Hepatocyte (in vitro differentiated cells): ENCODE measurements around the gene APBA2.

Source experiments
- EZH2 ChIP-seq: fragments of 200-600 bp; sonication (generic); IDR thresholded peaks from 2 replicates; pipeline ENCODE4 v1.6.1; 2016; ENCODE audit warnings: antibody characterized with exemption, mild to moderate bottlenecking, borderline replicate concordance
- TF ChIP-seq, protein P1 (sequence below): fragments of 200-600 bp; sonication (generic); IDR thresholded peaks from 2 replicates; pipeline ENCODE4 v1.5.1; 2016; ENCODE audit warnings: antibody characterized with exemption, mild to moderate bottlenecking; ENCODE audit not compliant: poor library complexity

DNA sequence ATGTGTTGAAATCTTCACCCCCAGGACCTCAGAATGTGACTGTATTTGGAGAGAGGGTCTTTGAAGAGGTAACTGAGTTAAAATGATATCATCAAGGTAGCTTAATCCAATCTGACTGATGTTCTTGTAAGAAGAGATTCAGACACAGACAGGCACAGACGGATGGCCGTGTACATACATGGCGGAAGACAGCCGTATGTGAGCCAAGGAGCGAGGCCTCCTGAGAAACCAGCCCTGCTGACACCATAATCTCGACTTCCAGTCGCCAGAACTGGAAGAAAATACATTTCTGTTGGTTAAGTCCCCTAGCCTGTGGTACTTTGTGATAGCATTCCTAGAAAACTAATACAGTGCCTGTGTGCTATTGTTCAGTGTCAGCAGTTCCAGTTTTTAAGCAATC, 73.6 kb downstream of the APBA2 start:
- TF ChIP-seq EZH2 = no peak
- TF ChIP-seq, protein P1, sequence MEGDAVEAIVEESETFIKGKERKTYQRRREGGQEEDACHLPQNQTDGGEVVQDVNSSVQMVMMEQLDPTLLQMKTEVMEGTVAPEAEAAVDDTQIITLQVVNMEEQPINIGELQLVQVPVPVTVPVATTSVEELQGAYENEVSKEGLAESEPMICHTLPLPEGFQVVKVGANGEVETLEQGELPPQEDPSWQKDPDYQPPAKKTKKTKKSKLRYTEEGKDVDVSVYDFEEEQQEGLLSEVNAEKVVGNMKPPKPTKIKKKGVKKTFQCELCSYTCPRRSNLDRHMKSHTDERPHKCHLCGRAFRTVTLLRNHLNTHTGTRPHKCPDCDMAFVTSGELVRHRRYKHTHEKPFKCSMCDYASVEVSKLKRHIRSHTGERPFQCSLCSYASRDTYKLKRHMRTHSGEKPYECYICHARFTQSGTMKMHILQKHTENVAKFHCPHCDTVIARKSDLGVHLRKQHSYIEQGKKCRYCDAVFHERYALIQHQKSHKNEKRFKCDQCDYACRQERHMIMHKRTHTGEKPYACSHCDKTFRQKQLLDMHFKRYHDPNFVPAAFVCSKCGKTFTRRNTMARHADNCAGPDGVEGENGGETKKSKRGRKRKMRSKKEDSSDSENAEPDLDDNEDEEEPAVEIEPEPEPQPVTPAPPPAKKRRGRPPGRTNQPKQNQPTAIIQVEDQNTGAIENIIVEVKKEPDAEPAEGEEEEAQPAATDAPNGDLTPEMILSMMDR = no peak
